ENCODE measurements around the gene GRAMD1A.

DNA sequence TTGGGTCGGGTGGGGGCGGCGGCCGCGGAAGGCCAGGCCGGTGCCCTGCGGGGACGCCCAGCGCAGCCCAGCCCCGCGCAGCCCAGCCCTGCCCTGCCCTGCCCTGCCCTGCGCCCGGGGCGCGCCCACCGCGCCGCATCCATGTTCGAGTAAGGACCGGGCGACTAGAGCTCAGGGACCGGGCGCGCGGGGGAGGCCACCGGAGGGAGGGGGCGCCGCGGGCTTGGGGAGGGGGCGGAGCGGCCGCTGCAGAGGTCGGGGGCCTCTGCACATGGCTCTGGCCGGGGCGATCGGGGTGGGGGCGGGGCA is 169 bp downstream of the GRAMD1A start:
- no peak for TF ChIP-seq POLR2AphosphoS5 (IDR thresholded peaks at IDR 0.05; ENCODE audit: insufficient read depth in 1 of 2, low read depth in 1 of 2)
- TF ChIP-seq, protein P1, sequence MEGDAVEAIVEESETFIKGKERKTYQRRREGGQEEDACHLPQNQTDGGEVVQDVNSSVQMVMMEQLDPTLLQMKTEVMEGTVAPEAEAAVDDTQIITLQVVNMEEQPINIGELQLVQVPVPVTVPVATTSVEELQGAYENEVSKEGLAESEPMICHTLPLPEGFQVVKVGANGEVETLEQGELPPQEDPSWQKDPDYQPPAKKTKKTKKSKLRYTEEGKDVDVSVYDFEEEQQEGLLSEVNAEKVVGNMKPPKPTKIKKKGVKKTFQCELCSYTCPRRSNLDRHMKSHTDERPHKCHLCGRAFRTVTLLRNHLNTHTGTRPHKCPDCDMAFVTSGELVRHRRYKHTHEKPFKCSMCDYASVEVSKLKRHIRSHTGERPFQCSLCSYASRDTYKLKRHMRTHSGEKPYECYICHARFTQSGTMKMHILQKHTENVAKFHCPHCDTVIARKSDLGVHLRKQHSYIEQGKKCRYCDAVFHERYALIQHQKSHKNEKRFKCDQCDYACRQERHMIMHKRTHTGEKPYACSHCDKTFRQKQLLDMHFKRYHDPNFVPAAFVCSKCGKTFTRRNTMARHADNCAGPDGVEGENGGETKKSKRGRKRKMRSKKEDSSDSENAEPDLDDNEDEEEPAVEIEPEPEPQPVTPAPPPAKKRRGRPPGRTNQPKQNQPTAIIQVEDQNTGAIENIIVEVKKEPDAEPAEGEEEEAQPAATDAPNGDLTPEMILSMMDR (IDR thresholded peaks at IDR 0.05), result no peak
- TF ChIP-seq POLR2A (IDR thresholded peaks at IDR 0.05), result peak; percentile 1 to 42

Measured in vagina (tissue), 2 donors.